ENCODE measurements around the gene TMEM158.

DNA sequence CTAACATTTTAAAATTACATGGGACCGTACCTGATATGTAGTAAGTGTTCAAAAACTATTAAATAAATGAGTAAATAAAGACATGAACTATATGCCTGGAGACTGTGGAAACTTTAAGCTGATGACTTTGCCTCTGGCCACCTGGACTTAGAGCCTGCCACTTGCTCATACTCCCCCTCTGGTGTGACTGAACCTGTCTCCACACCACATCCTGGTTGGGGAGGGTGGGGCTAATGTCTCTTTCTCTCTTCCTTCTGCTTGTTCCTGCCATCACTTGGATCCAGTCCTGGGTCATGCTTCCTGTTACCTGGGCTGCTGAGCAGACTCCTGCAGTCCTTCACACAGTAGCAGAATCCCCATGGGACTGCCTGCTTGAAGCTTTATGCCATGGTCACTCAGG, 8.2 kb upstream of the TMEM158 start:
- no peak for TF ChIP-seq CTCF (IDR thresholded peaks at IDR 0.05; ENCODE audit: control extremely low read depth in 1 of 3, insufficient read depth in 1 of 3, low read depth in 1 of 3, low read length in 3 of 3)
- no peak for TF ChIP-seq SIX5 (IDR thresholded peaks at IDR 0.05; ENCODE audit: low read depth, low read length)
- TF ChIP-seq EZH2 (IDR thresholded peaks at IDR 0.05; ENCODE audit: low read depth, low read length, severe bottlenecking), result no peak
- TF ChIP-seq EP300 (IDR thresholded peaks at IDR 0.05; ENCODE audit: borderline replicate concordance in 1 of 2, low read depth in 2 of 2, low read length in 2 of 2), result no peak
- no peak for TF ChIP-seq RFX5 (IDR thresholded peaks at IDR 0.05; ENCODE audit: borderline replicate concordance, low read depth, low read length)
- no peak for TF ChIP-seq POLR2A (IDR thresholded peaks at IDR 0.05; ENCODE audit: control extremely low read depth in 1 of 2, low read depth in 2 of 2, low read length in 2 of 2)
- TF ChIP-seq POLR2AphosphoS5 (IDR thresholded peaks at IDR 0.05; ENCODE audit: low read depth, low read length), result no peak
- TF ChIP-seq GABPA (IDR thresholded peaks at IDR 0.05; ENCODE audit: borderline replicate concordance, insufficient read depth, low read length), result no peak

Measured in H1 (cell line).